GM18517 (cell line): Measurements from ENCODE around the gene APBA1.
"Not testable (repeated sequence)": the region's sequence is repeated elsewhere in the genome, so short reads cannot be mapped to it uniquely, and the experiment has no call there.

Experiments used
- ATAC-seq: cut with Tn5 transposase; IDR thresholded peaks from one replicate; pipeline ENCODE4 v1.9.1; 2021; ENCODE audit warnings: mild to moderate bottlenecking, moderate library complexity; ENCODE audit not compliant: unreplicated experiment

The APBA1 gene

DNA sequence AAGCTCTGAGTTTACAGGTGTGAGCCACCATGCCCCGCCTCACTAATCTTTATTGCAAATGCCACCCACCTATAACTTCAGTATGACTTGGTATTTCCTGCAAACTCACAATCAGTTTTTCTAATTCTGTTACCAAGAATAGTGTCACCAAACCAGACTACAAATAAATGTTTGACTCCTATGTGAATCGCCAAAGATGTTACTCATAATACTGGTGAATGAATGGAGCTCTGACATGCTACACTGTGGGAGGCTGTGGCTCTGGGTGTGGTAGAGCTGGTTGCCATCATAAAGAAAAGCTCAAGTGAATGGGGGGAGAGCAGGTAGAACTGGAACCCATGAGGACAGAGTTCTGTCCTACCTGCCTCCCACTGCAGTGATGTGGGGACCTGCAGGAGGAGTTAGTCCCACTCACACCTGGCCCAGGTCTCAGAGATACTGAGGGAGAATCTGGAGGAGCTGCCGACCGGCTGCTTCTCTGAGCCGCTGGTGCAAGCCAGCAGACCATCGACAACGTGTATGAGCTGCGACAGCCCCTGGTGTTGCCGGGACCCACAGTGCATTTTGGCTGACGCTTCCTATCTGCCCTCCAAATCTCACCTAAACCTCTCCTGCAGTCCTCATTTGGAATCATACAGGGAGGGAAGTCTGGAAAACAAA is 251.4 kb downstream of the APBA1 start:
- ATAC-seq, result no peak

GRCh38 chr9:69412741-69413150 is 259.4 kb downstream of the APBA1 start:
- no peak for ATAC-seq

- no peak for ATAC-seq
These were observed 260.0 kb downstream of the APBA1 start for GRCh38 chr9:69411931-69412740.

DNA sequence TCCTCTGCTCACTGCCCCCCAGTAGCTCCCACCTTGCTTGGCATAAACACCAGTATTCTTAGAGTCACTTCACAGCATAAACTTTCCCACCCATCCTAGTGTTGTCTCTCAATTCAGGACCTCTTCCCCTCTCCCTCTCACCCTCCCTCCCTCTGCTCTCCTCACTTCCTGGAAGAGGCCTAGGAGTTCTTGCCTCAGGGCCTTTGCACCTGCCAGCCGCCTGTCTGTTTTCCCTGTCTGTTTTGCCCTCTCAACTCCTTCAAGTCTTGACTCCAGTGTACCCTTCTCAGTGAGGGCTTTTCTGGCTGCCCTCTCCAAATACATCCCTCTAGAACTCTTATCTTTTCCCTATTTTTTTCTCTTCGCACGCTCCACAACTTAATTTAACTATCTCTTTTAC is 260.9 kb downstream of the APBA1 start:
- ATAC-seq, result no peak

GRCh38 chr9:69409936-69410335 is 262.2 kb downstream of the APBA1 start:
- ATAC-seq, result not testable (repeated sequence)

- no peak for ATAC-seq
These were observed 271.7 kb downstream of the APBA1 start for GRCh38 chr9:69400470-69400869.

DNA sequence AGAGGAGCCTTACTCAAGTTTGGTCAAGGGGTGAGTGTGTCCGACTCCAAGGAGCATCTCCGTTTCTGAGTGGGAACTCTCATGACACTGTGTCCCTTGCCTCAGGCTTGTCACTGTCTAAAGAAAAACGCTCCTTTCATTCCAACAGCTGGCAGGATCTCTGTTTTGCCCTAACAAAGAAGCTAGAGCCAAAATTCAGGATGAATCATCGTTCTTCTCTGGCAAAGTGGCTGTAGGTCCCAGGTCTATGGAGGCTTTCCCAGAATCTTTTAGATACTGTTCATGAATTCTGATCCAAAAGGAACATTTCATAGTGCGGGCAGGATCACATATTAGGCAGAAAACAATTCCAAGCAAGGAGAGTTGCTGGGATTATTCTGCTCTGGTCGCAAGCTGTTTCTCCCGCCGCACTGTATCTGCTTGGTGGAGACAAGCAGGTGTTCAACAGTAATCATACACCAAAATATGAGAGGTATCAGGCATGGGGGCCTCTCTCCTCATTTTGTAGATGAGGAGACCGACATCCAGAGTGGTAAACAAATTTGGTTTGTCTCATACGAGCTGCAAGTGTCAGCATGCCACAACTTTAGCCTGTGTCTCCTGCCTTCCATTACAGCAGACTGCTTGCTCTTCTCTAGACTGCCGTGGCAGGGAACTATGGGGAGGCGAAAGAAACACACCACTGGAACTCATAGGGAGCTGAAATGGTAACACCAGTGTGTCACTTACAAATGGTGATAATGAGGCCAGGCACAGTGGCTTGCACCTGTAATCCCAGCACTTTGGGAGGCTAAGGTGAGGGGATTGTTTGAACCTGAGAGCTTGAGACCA is 274.6 kb downstream of the APBA1 start:
- no peak for ATAC-seq

- no peak for ATAC-seq
These were observed 275.4 kb downstream of the APBA1 start for GRCh38 chr9:69396759-69397158.

- no peak for ATAC-seq
These were observed 276.5 kb downstream of the APBA1 start for GRCh38 chr9:69395718-69396117.

DNA sequence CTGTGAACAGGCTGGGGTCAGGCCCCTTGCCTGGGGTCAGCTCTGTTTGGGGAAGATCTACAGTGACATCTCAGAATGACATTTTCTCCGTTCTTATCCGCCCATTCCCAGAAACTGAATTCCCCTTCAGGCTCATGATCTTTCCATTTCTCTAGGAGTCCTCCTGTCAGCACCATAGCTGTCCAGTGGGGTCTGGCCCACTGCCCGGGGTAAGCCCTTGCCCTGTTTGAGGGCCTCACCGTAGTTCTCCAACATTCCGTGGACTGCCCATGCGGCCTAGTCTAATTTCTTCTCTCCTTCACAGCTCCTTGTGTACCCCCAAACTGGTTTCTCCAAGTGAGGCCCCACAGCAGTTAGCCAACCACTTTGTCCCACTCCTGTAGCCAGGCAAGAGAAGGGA is 278.7 kb downstream of the APBA1 start:
- no peak for ATAC-seq

DNA sequence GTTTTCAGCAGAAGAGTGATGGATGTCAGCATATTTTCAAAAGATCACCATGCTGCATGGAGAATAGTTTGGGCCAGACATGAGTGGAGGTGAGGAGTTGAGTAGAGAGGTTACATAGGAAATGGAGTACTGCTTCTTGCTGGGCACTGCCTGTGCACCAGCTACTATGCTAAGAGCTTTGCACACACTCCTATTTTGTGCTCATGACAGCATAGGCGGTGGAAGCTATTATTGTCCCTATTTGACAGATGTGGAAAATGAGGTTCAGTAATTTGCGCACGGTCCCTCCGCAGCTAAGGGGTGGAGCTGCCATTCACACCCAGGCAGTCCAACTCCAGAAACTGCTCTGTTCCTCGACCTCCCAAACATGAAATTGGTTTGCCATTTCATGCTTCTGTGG is 279.3 kb downstream of the APBA1 start:
- ATAC-seq, result no peak

GRCh38 chr9:69391946-69392345 is 280.2 kb downstream of the APBA1 start:
- no peak for ATAC-seq

GRCh38 chr9:69391487-69391886 is 280.7 kb downstream of the APBA1 start:
- no peak for ATAC-seq

- no peak for ATAC-seq
These were observed 282.7 kb downstream of the APBA1 start for GRCh38 chr9:69389437-69389995.

DNA sequence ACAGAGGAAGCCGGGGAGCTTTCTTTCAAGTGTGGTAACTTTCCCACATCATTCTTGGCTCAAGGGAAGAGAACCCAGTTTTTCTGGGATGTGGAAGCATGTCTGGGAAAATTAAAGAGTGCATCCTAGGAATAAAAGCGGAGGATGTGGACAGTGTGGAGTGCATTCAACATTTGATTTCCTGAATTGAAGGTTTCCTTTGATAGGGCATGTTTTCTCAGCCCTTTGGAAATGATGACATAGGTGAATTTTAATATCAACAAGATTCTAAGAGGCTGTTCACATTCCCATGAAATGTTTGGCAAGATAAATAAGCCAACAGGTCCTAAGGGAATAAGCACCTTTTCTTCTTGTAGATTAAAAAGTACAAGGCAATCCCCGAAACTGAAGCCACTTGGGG is 283.6 kb downstream of the APBA1 start:
- no peak for ATAC-seq

GRCh38 chr9:69386651-69387050 is 285.5 kb downstream of the APBA1 start:
- no peak for ATAC-seq

GRCh38 chr9:69385581-69386033 is 286.6 kb downstream of the APBA1 start:
- no peak for ATAC-seq

DNA sequence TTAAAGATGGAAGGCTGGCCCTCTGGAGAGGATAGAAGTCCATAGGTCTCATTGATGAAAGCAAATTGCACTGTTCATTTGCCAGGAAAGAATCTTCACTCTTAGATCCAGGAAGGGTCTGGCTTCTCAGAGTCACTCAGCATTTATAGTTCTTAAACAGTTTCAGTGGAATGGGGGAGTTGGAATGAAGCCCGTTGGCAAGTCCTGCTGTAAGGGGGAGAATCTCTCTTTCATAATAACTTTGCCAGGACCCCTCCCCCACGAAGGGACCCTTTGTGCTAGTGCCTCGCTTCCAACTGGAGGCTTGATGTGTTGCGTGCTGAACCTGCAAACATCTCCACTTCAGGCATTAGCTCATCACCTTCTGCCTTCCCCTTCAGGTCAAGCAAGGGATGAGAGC is 290.0 kb downstream of the APBA1 start:
- ATAC-seq, result no peak

- no peak for ATAC-seq
These were observed 291.4 kb downstream of the APBA1 start for GRCh38 chr9:69380811-69381210.

DNA sequence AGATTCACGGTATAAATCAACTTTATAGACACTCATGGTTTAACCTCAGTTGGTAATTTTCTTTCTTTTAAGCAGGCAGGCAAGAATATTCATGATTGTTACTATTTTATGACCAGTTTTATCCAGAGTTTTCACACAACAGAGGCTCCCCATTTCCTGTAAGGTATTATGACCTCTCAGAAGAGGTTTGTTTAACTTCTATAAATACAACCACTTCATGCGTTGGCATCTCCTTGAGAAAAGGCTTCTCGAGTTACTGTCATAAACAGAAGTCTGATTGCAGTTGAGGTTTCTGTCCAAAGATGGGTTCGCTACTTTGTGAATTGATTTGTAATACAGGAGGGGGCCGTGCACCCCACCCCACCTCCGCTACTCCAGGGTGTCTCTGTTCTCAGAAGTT is 291.9 kb downstream of the APBA1 start:
- ATAC-seq, result no peak

DNA sequence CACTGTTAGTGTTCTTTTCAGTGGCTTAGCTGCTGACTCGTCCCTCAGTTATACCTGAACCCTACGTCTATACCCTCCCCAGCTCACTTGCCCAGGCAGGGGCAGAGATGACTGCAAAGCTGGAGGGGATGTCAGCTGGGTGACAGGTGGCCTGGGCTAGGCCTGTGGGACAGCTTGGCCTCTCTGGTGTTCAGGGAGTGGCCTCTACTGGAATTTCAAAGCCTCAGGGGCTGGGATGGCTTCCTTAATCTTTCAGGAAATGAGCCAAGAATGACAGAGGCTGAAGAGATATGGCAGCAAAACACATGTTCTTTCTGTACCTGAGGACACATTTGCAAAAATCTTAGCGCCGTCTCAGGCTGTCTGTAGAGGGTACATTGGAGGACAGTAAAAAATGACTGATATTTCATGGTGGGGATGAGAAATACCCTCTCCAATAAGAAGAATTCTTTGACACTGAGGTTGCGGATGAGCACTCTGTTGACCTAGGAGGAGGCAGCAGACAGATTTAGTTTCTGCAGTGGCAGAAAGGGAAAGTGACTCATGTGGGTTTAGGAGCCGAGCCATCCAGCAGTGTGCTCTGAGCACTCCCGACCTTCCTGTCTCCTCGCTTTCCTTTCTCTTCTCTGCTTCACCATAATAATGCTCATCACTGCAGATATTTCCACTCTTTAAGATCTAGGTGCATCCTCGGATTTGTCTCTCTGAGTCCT is 292.7 kb downstream of the APBA1 start:
- ATAC-seq, result no peak
